ENCODE measurements around the gene BRI3BP.
"Not testable (repeated sequence)": the region's sequence is repeated elsewhere in the genome, so short reads cannot be mapped to it uniquely, and the experiment has no call there.

The BRI3BP gene

DNA sequence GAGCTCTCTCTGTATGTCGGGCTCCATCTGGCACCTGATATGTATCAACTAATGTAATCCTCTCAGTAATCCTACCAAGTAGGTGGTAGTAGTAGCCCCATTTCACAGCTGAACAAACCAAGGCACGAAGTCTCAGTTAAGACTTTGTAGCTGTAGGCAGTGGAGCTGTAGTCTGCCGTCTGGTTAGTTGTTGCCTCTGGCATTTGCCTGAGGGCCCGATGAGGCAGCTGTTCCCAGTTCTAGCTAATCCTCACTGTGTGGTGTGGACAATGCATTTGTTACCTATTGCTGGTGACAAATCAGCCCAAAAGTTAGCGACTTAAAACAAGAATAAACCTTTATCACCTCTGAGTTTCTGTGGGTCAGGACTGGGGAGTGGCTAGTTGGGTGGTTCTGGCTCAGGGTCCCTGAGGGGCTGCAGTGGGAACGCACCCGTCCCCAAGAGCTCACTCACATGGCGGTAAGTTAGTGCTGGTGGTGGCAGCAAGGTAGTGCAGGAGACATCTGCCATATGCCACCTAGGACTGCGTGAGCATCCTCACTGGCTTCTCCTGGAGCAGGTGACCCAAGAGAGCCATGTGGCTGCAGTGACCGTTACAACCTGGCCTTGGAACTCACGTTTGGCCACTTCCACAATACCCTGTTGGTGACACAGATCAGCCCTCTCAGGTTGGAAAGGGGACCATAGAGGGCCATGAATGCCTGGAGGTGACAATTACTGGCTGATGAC is 77.4 kb downstream of the BRI3BP start:
- Histone ChIP-seq H3K36me3 (ENCODE audit: insufficient read depth, low read length) (no peaks in the 10 kb centered on the region), H3K27me3 (ENCODE audit: control insufficient read depth in 1 of 2, insufficient read depth in 2 of 2, low read length in 2 of 2) (no peaks in the 10 kb centered on the region), H3K9ac (ENCODE audit: low read length) (no peak overlapping the region), H3K4me1 (ENCODE audit: insufficient read depth, low read length) (peaks cover 5% of the 10 kb centered on the region), H3K27ac (ENCODE audit: low read depth, low read length) (no peak overlapping the region), H3K4me3 (ENCODE audit: low read depth in 1 of 2, low read length in 2 of 2) (no peak overlapping the region), H3K9me3 (ENCODE audit: low read length) (no peaks in the 10 kb centered on the region)

GRCh38 chr12:125071456-125071855 is 78.0 kb downstream of the BRI3BP start:
- no peak overlapping the region for H3K4me3 ChIP-seq (ENCODE audit: low read depth in 1 of 2, low read length in 2 of 2)

GRCh38 chr12:125072496-125072895 is 79.1 kb downstream of the BRI3BP start:
- H3K36me3 ChIP-seq (ENCODE audit: insufficient read depth, low read length) = peaks cover 6% of the 10 kb centered on the region

More at GRCh38 chr12:125071456-125071855, 78.0 kb downstream of the BRI3BP start:
- no peaks in the 10 kb centered on the region for H3K9me3 ChIP-seq (ENCODE audit: low read length)
- no peak overlapping the region for H3K27ac ChIP-seq (ENCODE audit: low read depth, low read length)
- H3K27me3 ChIP-seq (ENCODE audit: control insufficient read depth in 1 of 2, insufficient read depth in 2 of 2, low read length in 2 of 2) = no peaks in the 10 kb centered on the region
- H3K36me3 ChIP-seq (ENCODE audit: insufficient read depth, low read length) = peaks cover 3% of the 10 kb centered on the region
- no peak overlapping the region for H3K9ac ChIP-seq (ENCODE audit: low read length)
- H3K4me1 ChIP-seq (ENCODE audit: insufficient read depth, low read length) = no peaks in the 10 kb centered on the region

DNA sequence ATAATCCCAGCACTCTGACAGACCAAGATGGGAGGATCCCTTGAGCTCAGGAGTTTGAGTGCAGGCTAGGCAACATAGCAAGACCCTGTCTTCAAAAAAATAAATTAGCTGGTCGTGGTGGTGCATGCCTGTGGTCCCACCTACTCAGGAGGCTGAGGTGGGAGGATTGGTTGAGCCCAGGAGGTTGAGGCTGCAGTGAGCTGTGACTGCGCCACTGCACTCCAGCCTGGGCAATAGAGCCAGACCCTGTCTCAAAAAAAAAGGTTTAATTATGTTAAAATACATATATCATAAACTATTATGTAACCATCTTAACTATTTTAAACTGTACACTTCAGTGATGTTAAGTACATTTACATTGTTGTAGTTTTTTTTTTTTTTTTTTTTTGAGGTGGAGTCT is 80.8 kb downstream of the BRI3BP start:
- H3K27ac ChIP-seq (ENCODE audit: low read depth, low read length); H3K9ac ChIP-seq (ENCODE audit: low read length); H3K4me1 ChIP-seq (ENCODE audit: insufficient read depth, low read length); H3K27me3 ChIP-seq (ENCODE audit: control insufficient read depth in 1 of 2, insufficient read depth in 2 of 2, low read length in 2 of 2); H3K36me3 ChIP-seq (ENCODE audit: insufficient read depth, low read length); H3K4me3 ChIP-seq (ENCODE audit: low read depth in 1 of 2, low read length in 2 of 2); H3K9me3 ChIP-seq (ENCODE audit: low read length): not testable (repeated sequence)

More at GRCh38 chr12:125072496-125072895, 79.1 kb downstream of the BRI3BP start:
- Histone ChIP-seq H3K27me3 (ENCODE audit: control insufficient read depth in 1 of 2, insufficient read depth in 2 of 2, low read length in 2 of 2) (no peaks in the 10 kb centered on the region), H3K9ac (ENCODE audit: low read length) (no peak overlapping the region), H3K4me1 (ENCODE audit: insufficient read depth, low read length) (no peaks in the 10 kb centered on the region), H3K9me3 (ENCODE audit: low read length) (no peaks in the 10 kb centered on the region), H3K4me3 (ENCODE audit: low read depth in 1 of 2, low read length in 2 of 2) (no peak overlapping the region), H3K27ac (ENCODE audit: low read depth, low read length) (no peak overlapping the region)

- Histone ChIP-seq H3K4me1 (ENCODE audit: insufficient read depth, low read length) (no peaks in the 10 kb centered on the region), H3K9me3 (ENCODE audit: low read length) (no peaks in the 10 kb centered on the region), H3K27me3 (ENCODE audit: control insufficient read depth in 1 of 2, insufficient read depth in 2 of 2, low read length in 2 of 2) (no peaks in the 10 kb centered on the region), H3K27ac (ENCODE audit: low read depth, low read length) (no peak overlapping the region), H3K36me3 (ENCODE audit: insufficient read depth, low read length) (peaks cover 6% of the 10 kb centered on the region), H3K9ac (ENCODE audit: low read length) (no peak overlapping the region), H3K4me3 (ENCODE audit: low read depth in 1 of 2, low read length in 2 of 2) (no peak overlapping the region)
These were observed 82.7 kb downstream of the BRI3BP start for GRCh38 chr12:125076103-125076502.

- Histone ChIP-seq H3K4me1 (ENCODE audit: insufficient read depth, low read length) (no peaks in the 10 kb centered on the region), H3K27ac (ENCODE audit: low read depth, low read length) (no peak overlapping the region), H3K4me3 (ENCODE audit: low read depth in 1 of 2, low read length in 2 of 2) (no peak overlapping the region), H3K36me3 (ENCODE audit: insufficient read depth, low read length) (peaks cover 10% of the 10 kb centered on the region), H3K9me3 (ENCODE audit: low read length) (no peaks in the 10 kb centered on the region), H3K27me3 (ENCODE audit: control insufficient read depth in 1 of 2, insufficient read depth in 2 of 2, low read length in 2 of 2) (no peaks in the 10 kb centered on the region), H3K9ac (ENCODE audit: low read length) (no peak overlapping the region)
These were observed 85.6 kb downstream of the BRI3BP start for GRCh38 chr12:125079084-125079483.

- H3K9ac ChIP-seq (ENCODE audit: low read length) = no peak overlapping the region
- H3K4me1 ChIP-seq (ENCODE audit: insufficient read depth, low read length) = no peaks in the 10 kb centered on the region
- peaks cover 10% of the 10 kb centered on the region for H3K36me3 ChIP-seq (ENCODE audit: insufficient read depth, low read length)
- no peak overlapping the region for H3K4me3 ChIP-seq (ENCODE audit: low read depth in 1 of 2, low read length in 2 of 2)
- no peaks in the 10 kb centered on the region for H3K27me3 ChIP-seq (ENCODE audit: control insufficient read depth in 1 of 2, insufficient read depth in 2 of 2, low read length in 2 of 2)
- H3K27ac ChIP-seq (ENCODE audit: low read depth, low read length) = no peak overlapping the region
- no peaks in the 10 kb centered on the region for H3K9me3 ChIP-seq (ENCODE audit: low read length)
These were observed 86.5 kb downstream of the BRI3BP start for GRCh38 chr12:125079648-125080645.

Data from muscle layer of colon (tissue), 2 donors.